HL-60 (cell line): ENCODE measurements around the gene WDR64.
A peak's percentile ranks its signal among the peaks of the same experiment; 100 is the strongest.

Experiments used
- DNase-seq, 2 experiments: peaks; one replicate each; pipeline ENCODE4 v3.0.0-alpha.2; 2010 to 2020; ENCODE audit warnings: low read depth in 1 of 2, low spot score in 1 of 2
- H3K27ac ChIP-seq: fragments of 250-450 bp; sonication (Bioruptor Pico); replicated peaks from 2 replicates; pipeline ENCODE4 v1.5.1; 2020; ENCODE audit warnings: mild to moderate bottlenecking, moderate library complexity
- H3K27me3 ChIP-seq: fragments of 250-450 bp; sonication (Bioruptor Pico); 2 replicates; pipeline ENCODE4 v1.5.1; 2021; ENCODE audit warnings: mild to moderate bottlenecking, moderate library complexity; ENCODE audit not compliant: insufficient read depth, poor library complexity, severe bottlenecking
- H3K4me3 ChIP-seq: replicated peaks from 2 replicates; pipeline ENCODE4 v1.5.1; 2011; ENCODE audit warnings: mild to moderate bottlenecking, control low read depth, low read length; ENCODE audit not compliant: insufficient read depth
- CTCF ChIP-seq: IDR thresholded peaks from one replicate; pipeline ENCODE4 v1.5.1; 2011; ENCODE audit warnings: low read length, control low read depth, inconsistent platforms; ENCODE audit not compliant: insufficient read depth
- GABPA ChIP-seq: IDR thresholded peaks from 2 replicates; pipeline ENCODE4 v1.6.1; 2012; ENCODE audit warnings: low read depth
- POLR2AphosphoS5 ChIP-seq: IDR thresholded peaks from 2 replicates; pipeline ENCODE4 v1.6.1; 2012; ENCODE audit warnings: low read depth
- REST ChIP-seq: IDR thresholded peaks from 2 replicates; pipeline ENCODE4 v1.6.1; 2012; ENCODE audit warnings: low read depth; ENCODE audit not compliant: insufficient replicate concordance
- SPI1 ChIP-seq: IDR thresholded peaks from 2 replicates; pipeline ENCODE4 v1.6.1; 2012; ENCODE audit warnings: low read depth, mild to moderate bottlenecking, borderline replicate concordance
- long read RNA-seq: library from polyadenylated mRNA; unstranded; transcript quantifications from one replicate; pipeline ENCODE4 v2.0.0, GENCODE V29; 2020

WDR64 gene
- long read RNA-seq, partial matches to known transcripts: 0 of 3 reads
- long read RNA-seq, other reads (novel, unspliced or antisense): 3 of 3 reads

GRCh38 chr1:241652012-241652411 lies at the start of gene WDR64:
WDR64 (plus strand) TSS chr1:241652281; CDS start chr1:241652485, 204 bp downstream.
- Histone ChIP-seq H3K27ac (no peak within 1 kb of the TSS), H3K4me3 (no peak within 1 kb of the TSS), H3K27me3 (peaks cover 3% of the 10 kb centered on the region)
- DNase-seq: no peak
- TF ChIP-seq REST: no peak
- no peak for TF ChIP-seq POLR2AphosphoS5
- TF ChIP-seq SPI1: no peak
- no peak for TF ChIP-seq CTCF
- TF ChIP-seq GABPA: no peak

- no peak overlapping the region for H3K27ac ChIP-seq
- TF ChIP-seq CTCF (no peak), REST (no peak), POLR2AphosphoS5 (no peak), GABPA (no peak), SPI1 (no peak)
- H3K27me3 ChIP-seq: no peaks in the 10 kb centered on the region
- H3K4me3 ChIP-seq: no peak overlapping the region
- DNase-seq: no peak
Observed at GRCh38 chr1:241603731-241604245, 48.3 kb upstream of the WDR64 start.

GRCh38 chr1:241605146-241605805 lies 46.8 kb upstream of the WDR64 start:
- no peaks in the 10 kb centered on the region for H3K27me3 ChIP-seq
- TF ChIP-seq GABPA (no peak), POLR2AphosphoS5 (no peak), SPI1 (no peak), REST (no peak), CTCF (peak; percentile 9)
- no peak overlapping the region for H3K4me3 ChIP-seq
- DNase-seq: no peak
- no peak overlapping the region for H3K27ac ChIP-seq
